Spleen (tissue), 11 donors: ENCODE data around the gene GALNT17. TPM values are rescaled to one million over a fixed set of nuclear protein-coding genes. Genes with fewer than 3 reads are reported as not detected.

Source experiments
- DNase-seq: peaks from one replicate; pipeline ENCODE4 v3.0.0-alpha.2; 2020
- H3K27ac ChIP-seq, 8 donors: fragments of 200-600 bp; sonication (generic) in 7 of 8; 1 replicate in 4 of 8; 2 replicates in 4 of 8; pipeline versions ENCODE4 v1.5.0 to v1.8.0; 2016 to 2021; ENCODE audit warnings: inconsistent platforms in 4 of 8, mild to moderate bottlenecking in 4 of 8, moderate library complexity in 1 of 8
- H3K27me3 ChIP-seq, 7 donors: fragments of 200-600 bp; sonication (generic) in 6 of 7; replicated peaks in 1 of 7; 1 replicate in 4 of 7; 2 replicates in 3 of 7; pipeline versions ENCODE4 v1.5.0 to v1.8.0; 2016 to 2021; ENCODE audit warnings: inconsistent platforms in 3 of 7, mild to moderate bottlenecking in 1 of 7
- H3K36me3 ChIP-seq, 6 donors: fragments of 200-600 bp; sonication (generic) in 5 of 6; 1 replicate in 4 of 6; 2 replicates in 2 of 6; pipeline versions ENCODE4 v1.5.0 to v1.8.0; 2016 to 2021; ENCODE audit warnings: inconsistent platforms in 2 of 6
- H3K4me1 ChIP-seq, 6 donors: fragments of 200-600 bp; sonication (generic) in 5 of 6; 1 replicate in 3 of 6; 2 replicates in 3 of 6; pipeline versions ENCODE4 v1.5.0 to v1.8.0; 2016 to 2021; ENCODE audit warnings: inconsistent platforms in 3 of 6
- H3K4me3 ChIP-seq, 8 donors: fragments of 200-600 bp; sonication (generic) in 7 of 8; 1 replicate in 4 of 8; 2 replicates in 4 of 8; pipeline versions ENCODE4 v1.5.0 to v1.8.0; 2016 to 2021; ENCODE audit warnings: inconsistent platforms in 4 of 8, mild to moderate bottlenecking in 4 of 8, moderate library complexity in 2 of 8
- H3K9me3 ChIP-seq, 8 donors: fragments of 200-600 bp; sonication (generic) in 7 of 8; 1 replicate in 4 of 8; 2 replicates in 4 of 8; pipeline versions ENCODE4 v1.5.0 to v1.8.0; 2016 to 2021; ENCODE audit warnings: inconsistent platforms in 4 of 8
- POLR2A ChIP-seq, 3 donors: fragments of 450-650 bp; IDR thresholded peaks; one replicate each; pipeline ENCODE4 v1.5.1; 2017; ENCODE audit warnings: antibody characterized with exemption in 3 of 3, mild to moderate bottlenecking in 1 of 3
- POLR2AphosphoS5 ChIP-seq, 3 donors: sonication (generic); formaldehyde crosslinking; IDR thresholded peaks; one replicate each; pipeline ENCODE4 v1.5.1; 2017; ENCODE audit warnings: antibody characterized with exemption in 3 of 3
- WGBS, 5 donors: extraction: QIAGEN DNeasy Blood & Tissue Kit in 3 of 5; methylation state at CpG; one replicate each; pipeline versions ENCODE4 v1.1.5 to v1.1.7; 2013 to 2018; 5-methylcytosine and 5-hydroxymethylcytosine counted together
- intact Hi-C: fragments of 100-400 bp; cut with DNase I; formaldehyde crosslinking; loops from one replicate; pipeline ENCODE4 v1.15.0; 2023; ENCODE audit warnings: low total_unique reads
- polyA plus RNA-seq, 3 donors: library from polyadenylated mRNA; stranded (reverse); fragments of 200-250 nt; gene quantifications; one replicate each; pipeline ENCODE4 v1.2.1, GENCODE V29; 2013
- total RNA-seq, 7 donors: library from RNA; depleted of rRNA in 3 of 7; stranded (reverse); fragments of >200 nt in 3 of 7; fragmentation: NEBNext Ultra II Directional in 4 of 7; extraction: Animal tissue kit (Norgen Biotek cat#: 25700) in 4 of 7; gene quantifications; one replicate each; pipeline versions ENCODE4 v1.1.0 to v1.2.1, GENCODE V29; 2016 to 2021
- TF ChIP-seq, protein P1 (sequence below), 11 experiments: fragments of 200-600 bp in 7 of 11; fragments of 450-650 bp in 4 of 11; sonication (generic) in 4 of 11; IDR thresholded peaks in 8 of 11; conservative IDR thresholded peaks in 3 of 11; 1 replicate in 7 of 11; 2 replicates in 4 of 11; pipeline versions ENCODE4 v1.4.0 to v1.8.0; 2016 to 2021; ENCODE audit warnings: antibody characterized with exemption in 11 of 11, inconsistent platforms in 4 of 11, mild to moderate bottlenecking in 1 of 11
- donor health status: healthy with polysubstance abuse.
- donor health status: DM: no; HTN: no; CAD: no; lungs with moderate emphysema.
- donor health status: DM: no; HTN: no; CAD: no.
- donor health status: Bipolar disorder and iron deficiency.
- donor health status: healthy.
- donor health status: DM: no; HTN: no; CAD: no.
- donor health status: DM: yes; HTN: yes; CAD: no.

The GALNT17 gene
- total and polyA plus RNA-seq, 10 donors, result 0.39 to 10.8 (median 3.1) TPM

DNA sequence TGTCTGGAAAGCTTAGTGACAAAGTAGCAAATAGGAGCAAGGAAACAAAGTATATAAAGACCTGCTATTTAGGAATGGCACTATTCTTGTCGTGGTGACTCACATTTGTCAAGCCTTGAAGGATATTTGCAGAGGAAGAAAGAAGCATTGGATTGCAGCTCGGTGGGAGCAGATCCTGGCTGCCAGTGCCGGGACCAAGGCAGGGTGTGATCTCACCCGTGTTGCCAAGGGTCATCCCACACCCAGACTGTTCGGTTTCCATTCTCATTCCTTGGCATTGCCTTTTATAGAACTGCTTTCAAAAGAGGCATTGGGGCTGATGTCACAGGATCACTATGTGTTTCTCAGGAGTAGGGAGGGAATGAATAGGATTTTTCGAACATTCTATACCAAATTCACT, 176.2 kb downstream of the GALNT17 start:
- H3K4me1 ChIP-seq, result no peaks in the 10 kb centered on the region

DNA sequence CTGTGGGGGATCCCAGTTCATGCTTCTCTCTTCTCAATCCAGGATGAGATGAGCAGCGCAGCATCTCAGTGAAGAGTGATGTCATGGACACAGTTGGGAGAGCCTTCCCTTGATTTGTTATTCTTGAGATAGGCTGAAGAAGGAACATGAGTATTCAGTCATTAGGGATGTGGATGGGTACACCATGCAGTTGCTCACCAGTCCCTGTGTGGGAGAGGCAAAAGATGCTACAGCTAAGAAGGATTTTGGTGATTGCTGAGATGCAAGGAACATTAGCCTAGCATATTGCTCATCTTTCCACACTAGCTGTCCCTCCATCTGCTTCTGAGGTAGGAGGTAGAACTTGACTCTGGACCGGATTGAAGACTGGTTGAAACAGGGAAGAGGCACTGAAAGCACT, 179.6 kb downstream of the GALNT17 start:
- Histone ChIP-seq H3K36me3 (no peaks in the 10 kb centered on the region), H3K4me3 (no peak overlapping the region), H3K4me1 (no peaks in the 10 kb centered on the region), H3K27me3 (no peaks in the 10 kb centered on the region), H3K9me3 (peaks cover 0 to 54% (median 9%) of the 10 kb centered on the region in 8 donors), H3K27ac (no peak overlapping the region)
- no peak for DNase-seq
- TF ChIP-seq, protein P1, sequence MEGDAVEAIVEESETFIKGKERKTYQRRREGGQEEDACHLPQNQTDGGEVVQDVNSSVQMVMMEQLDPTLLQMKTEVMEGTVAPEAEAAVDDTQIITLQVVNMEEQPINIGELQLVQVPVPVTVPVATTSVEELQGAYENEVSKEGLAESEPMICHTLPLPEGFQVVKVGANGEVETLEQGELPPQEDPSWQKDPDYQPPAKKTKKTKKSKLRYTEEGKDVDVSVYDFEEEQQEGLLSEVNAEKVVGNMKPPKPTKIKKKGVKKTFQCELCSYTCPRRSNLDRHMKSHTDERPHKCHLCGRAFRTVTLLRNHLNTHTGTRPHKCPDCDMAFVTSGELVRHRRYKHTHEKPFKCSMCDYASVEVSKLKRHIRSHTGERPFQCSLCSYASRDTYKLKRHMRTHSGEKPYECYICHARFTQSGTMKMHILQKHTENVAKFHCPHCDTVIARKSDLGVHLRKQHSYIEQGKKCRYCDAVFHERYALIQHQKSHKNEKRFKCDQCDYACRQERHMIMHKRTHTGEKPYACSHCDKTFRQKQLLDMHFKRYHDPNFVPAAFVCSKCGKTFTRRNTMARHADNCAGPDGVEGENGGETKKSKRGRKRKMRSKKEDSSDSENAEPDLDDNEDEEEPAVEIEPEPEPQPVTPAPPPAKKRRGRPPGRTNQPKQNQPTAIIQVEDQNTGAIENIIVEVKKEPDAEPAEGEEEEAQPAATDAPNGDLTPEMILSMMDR (IDR thresholded peaks at IDR 0.05 in 8 of 11, conservative IDR thresholded peaks at IDR 0.05 in 3 of 11), result no peak
- TF ChIP-seq POLR2A (IDR thresholded peaks at IDR 0.05) (no peak), POLR2AphosphoS5 (IDR thresholded peaks at IDR 0.05) (no peak)
- WGBS, 5 donors, result 66 to 89% (median 75%) methylated on average over 2 of the region's 2 CpGs
- intact Hi-C loops, result no loop called here

More for the DNA sequence above, 176.2 kb downstream of the GALNT17 start:
- H3K4me3 ChIP-seq, result no peak overlapping the region
- DNase-seq, result no peak
- 40 to 59% (median 48%) methylated on average over 6 of the region's 6 CpGs for WGBS, 5 donors
- intact Hi-C loops, result no loop called here
- TF ChIP-seq POLR2A (IDR thresholded peaks at IDR 0.05), result no peak
- TF ChIP-seq, protein P1 (IDR thresholded peaks at IDR 0.05 in 8 of 11, conservative IDR thresholded peaks at IDR 0.05 in 3 of 11), result no peak
- no peak for TF ChIP-seq POLR2AphosphoS5 (IDR thresholded peaks at IDR 0.05)
- no peaks in the 10 kb centered on the region for H3K36me3 ChIP-seq
- no peak overlapping the region for H3K27ac ChIP-seq
- peaks cover 0 to 34% (median 3%) of the 10 kb centered on the region in 8 donors for H3K9me3 ChIP-seq
- no peaks in the 10 kb centered on the region for H3K27me3 ChIP-seq

DNA sequence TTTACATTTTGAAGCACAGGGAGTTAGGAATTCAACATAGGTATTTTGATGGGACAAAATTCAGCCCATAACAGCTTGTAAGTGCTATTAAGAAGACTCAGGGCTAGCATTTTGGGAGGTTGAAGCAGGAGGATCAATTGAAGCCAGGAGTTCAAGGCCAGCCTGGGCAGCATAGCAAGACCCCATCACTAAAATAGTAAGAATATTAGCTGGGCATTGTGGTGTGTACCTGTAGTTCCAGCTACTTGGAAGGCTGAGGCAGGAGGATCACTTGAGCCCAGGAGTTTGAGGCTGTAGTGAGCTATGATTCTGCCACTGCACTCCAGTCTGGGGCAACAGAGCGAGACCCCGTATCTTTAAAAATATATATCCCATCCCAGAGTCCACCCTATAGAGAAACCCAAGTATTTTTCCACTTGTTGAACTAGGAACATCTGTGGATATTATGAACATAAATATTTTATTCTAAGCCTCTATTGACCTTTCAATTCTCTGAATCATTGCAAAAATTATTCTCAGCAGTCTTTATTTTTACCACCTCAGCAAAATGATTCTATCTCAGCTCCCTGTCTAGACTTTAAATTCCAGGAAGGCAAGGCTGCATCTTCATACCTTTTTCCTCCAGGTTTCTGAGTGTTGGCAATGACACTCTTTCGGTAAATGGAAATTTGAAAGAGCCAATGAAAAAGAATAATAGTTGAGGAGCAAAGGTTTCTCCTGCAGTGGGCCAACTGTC, 181.0 kb downstream of the GALNT17 start:
- Histone ChIP-seq H3K4me3 (no peak overlapping the region), H3K27ac (no peak overlapping the region), H3K9me3 (peaks cover 0 to 43% (median 8%) of the 10 kb centered on the region in 8 donors), H3K27me3 (no peaks in the 10 kb centered on the region), H3K36me3 (no peaks in the 10 kb centered on the region), H3K4me1 (no peaks in the 10 kb centered on the region)
- TF ChIP-seq POLR2A (IDR thresholded peaks at IDR 0.05) (no peak), POLR2AphosphoS5 (IDR thresholded peaks at IDR 0.05) (no peak)
- TF ChIP-seq, protein P1 (IDR thresholded peaks at IDR 0.05 in 8 of 11, conservative IDR thresholded peaks at IDR 0.05 in 3 of 11), result no peak
- WGBS, 5 donors, result 85 to 95% (median 92%) methylated on average over 3 of the region's 3 CpGs
- intact Hi-C loops, result no loop called here
- no peak for DNase-seq

DNA sequence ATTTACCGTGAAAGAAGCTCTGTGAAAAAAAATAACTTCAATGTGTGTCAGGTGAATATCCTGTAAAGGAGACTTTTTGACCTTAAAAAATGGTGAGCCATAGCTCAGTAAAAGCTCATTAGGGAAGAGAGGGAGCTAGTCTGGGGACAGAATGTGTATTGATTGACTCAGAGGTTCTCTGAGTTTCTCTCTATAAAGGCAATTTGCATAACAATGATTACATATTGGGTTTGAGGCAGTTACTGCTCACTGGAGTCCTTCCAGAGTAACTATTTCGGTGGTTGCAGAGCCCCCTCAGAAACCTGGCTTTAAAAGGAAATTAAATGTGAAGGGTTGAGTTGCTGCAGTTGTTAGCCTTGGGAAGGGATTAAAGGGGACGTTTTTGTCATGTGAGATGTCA, 181.6 kb downstream of the GALNT17 start:
- Histone ChIP-seq H3K4me3 (no peak overlapping the region), H3K4me1 (no peaks in the 10 kb centered on the region), H3K9me3 (peaks cover 0 to 38% (median 8%) of the 10 kb centered on the region in 8 donors), H3K27me3 (no peaks in the 10 kb centered on the region), H3K27ac (no peak overlapping the region), H3K36me3 (no peaks in the 10 kb centered on the region)
- 42 to 63% (median 51%) methylated on average over 3 of the region's 3 CpGs for WGBS, 5 donors
- intact Hi-C loops, result no loop called here
- TF ChIP-seq, protein P1 (IDR thresholded peaks at IDR 0.05 in 8 of 11, conservative IDR thresholded peaks at IDR 0.05 in 3 of 11), result no peak
- TF ChIP-seq POLR2AphosphoS5 (IDR thresholded peaks at IDR 0.05), result no peak
- no peak for TF ChIP-seq POLR2A (IDR thresholded peaks at IDR 0.05)
- DNase-seq, result no peak
